DMS153 treated with DMSO at 0.1 percent for 48 hours (cell line): Measurements from ENCODE around the gene TIGD3.

Source experiments
- DNase-seq: peaks from one replicate; lab custom pipeline; 2025; ENCODE audit not compliant: unreplicated experiment; lab: John Stamatoyannopoulos, UW

TIGD3 gene

GRCh38 chr11:65366340-65366773 is 11.8 kb downstream of the TIGD3 start:
- DNase-seq: peak; percentile 69

- DNase-seq: no peak
Observed at GRCh38 chr11:65370659-65371049, 16.1 kb downstream of the TIGD3 start.

GRCh38 chr11:65373839-65374580 is 19.5 kb downstream of the TIGD3 start:
- DNase-seq: no peak

DNA sequence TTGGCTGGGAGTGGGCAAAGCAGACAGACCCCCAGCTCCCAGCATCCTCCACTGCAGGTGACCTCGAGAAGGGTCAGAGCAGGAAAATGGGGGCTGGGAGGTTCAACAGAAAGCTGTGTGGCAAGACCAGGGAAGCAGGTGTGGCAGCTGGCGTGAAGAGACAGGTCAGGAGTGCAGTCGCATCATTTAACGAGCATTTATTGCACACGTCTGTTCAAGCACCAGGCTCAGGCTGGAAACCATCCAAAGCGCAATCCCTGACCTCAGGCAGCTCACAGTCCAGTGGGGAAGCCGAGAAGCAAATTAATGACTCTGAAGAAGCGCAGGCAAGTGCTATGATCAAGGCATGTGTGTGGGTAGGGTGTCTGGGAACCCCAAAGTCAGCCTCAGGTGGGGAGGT is 20.5 kb downstream of the TIGD3 start:
- DNase-seq: no peak

DNA sequence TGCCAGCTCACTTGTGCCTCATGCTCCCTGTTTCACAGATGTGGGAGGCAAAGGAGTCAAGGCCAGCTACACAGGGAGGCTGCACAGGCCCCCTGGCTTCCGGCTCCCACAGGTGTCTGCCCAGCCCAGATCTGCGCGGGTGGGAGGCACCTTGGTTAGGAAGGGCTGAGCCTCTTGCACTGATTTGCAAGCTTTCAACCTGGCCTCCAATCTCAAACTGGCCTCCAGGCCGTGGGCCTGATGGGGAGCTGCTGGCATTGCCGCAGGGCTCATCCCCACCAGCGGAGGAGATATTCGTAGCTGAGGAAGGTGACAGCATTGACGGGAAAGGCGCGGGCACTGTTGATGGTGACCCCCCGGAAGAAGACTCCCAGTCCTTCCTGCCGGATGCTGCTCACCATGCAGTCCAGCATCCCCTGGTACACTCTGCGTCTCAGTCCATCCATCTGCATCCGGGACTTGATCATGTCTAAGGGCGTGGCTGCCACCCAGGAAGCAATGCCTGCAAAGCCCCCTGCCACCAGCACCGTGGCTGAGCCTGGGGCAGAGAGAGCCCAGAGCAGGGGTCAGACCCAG is 21.7 kb downstream of the TIGD3 start:
- DNase-seq: no peak

DNA sequence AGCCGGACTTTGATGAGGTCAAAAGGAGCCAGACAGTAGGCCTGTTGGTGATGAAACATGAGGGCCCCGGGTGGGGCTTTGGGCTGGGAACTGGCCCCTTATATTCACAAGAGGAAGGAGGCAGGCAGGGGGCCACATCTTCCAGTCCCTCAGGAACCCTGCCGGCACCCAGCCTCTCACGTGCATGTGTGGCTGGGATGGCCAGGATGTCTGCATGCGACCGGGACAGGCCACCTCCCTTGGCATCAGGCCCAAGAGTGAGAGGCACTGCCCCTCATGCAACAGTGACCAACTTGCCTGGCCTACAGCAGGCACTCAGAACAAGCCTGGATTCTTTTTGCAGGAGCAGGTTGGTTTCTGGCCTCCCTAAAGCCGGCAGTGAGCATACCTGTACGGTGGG is 22.5 kb downstream of the TIGD3 start:
- no peak for DNase-seq

DNA sequence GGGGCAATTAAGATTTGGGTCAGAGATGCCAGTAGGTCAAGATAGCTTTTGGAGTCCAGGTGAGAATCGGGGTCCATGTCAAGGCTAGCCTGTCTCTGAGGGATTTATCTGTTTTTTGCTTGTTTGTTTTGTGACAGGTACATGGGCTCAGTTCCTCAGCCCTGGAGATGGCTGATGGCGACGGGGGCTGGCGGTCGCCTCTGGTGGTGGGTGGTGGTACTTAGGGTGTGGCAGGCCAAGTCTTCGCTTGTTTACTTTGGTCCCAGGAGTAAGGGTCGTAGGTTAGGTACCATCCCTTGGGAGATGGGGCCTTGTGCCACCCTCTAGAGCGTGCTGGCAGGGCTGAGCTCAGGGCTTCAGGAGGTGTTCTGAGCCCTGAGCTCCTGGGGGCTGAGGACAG is 23.2 kb downstream of the TIGD3 start:
- no peak for DNase-seq

- no peak for DNase-seq
Observed at GRCh38 chr11:65378208-65378927, 23.8 kb downstream of the TIGD3 start.

DNA sequence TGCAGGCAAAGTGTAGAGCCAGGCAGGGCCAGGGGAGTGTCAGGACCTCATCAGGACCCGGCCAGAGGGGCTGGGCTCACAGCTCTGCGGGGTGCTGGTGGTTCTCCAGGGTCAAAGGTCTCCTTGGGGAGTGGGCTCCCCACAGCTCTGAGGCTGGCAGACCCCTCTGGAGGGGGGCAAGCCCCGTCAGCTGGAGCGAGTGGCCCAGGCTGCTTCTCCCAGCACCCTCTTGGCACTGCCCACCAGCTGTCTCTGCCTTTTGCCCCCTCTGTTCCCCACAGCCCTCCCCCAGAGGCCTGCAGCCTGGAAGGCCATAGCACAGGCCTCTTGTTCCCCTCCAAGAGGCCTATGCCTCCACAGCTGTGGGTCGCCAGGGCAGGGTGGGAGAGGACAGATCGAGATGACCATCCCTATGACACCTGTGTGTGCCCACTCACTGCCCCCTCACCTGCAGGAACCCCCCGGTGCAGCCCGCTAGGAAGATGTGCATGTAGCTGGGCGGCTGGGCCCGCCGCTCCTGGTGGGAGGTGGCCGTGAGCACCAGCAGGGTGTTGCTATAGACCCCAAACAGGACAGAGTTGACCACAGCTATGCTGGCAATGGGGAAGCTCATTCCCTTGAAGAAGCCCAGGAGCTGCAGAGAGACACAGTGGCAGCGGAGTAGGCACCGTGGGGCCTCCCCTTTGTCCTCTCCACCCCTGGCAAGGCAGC is 24.5 kb downstream of the TIGD3 start:
- DNase-seq: no peak

DNA sequence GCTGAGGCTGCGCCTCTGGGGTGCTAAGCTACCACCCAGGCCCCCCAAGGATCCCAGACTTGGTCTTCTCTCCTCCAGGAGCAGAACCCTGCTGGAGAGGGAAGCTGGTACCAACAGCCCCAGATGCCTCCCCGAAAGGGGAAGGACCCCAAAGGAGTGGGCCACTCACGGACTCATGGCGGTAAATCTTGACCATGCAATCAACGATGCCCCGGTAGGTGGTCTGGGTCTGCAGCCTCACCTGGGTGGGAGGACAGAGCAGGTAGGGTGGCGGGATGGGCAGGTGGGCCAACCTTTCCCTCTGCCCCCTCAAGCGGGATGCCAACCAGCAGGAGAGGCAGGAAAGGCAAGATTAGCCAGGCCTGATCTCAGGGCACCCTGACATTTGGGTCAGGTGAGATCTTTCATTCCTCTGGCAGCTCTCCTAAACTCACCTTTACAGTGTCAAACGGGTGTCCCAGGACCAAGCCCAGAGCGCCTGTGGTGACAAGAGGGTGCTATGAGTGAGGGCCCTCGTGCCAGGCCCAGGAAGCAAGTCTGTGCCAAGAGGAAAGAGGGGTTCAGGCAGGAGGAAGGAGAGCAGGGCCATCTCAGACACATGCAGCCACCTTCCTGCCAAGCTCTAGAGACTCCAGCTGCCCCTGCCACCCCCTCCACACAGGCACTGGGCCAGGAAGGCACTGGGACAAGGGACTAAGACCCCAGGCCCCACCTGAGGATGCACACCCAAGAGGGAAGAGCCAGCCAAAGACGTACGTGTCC is 25.3 kb downstream of the TIGD3 start:
- DNase-seq: no peak

GRCh38 chr11:65380460-65381119 is 26.0 kb downstream of the TIGD3 start:
- no peak for DNase-seq

GRCh38 chr11:65381716-65382032 is 27.1 kb downstream of the TIGD3 start:
- peak; percentile 75 for DNase-seq

DNA sequence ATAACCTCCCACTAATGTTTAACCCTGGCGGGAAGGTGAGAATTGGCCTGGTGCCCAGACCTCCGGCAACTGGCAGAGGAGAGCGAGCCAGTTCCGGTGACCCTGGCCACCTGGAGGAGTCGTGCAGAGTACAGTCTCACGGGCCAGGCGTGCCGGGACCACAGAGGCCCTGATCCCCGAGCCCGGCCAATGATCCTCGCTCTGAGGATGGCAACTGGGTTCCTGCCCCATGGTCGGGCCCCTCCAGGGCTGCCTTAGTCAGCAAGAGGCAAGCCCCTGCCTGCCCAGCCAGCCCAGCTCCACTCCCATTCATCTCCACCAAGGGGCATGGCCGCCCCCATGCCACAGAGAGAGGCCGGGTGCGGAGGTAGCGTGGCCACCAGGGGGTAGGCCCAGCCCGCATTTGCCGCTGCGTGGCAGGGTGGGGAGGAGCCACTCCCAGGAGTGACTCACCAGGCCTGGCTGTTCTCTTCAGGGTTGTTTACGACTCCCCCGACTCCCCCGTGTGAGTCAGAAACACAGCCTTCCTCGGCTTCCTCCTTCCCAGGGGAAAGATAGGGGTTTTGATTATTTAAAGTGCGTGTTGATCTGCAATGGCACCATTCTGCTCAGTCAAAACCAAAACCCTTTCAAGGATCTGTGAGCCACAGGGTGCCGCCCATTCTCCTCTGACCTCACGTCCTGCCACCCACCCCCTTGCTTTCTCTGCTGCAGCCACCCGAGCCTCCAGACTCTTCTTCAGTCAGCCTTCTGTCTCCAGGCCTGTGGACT is 27.7 kb downstream of the TIGD3 start, which contains the start of gene SLC25A45:
TSS of gene SLC25A45 (minus strand) at position 614 of the 771 bp plus-strand sequence. CDS start 695 bp downstream, outside the sequence.
- DNase-seq: peak; percentile 92

- no peak for DNase-seq
Observed at GRCh38 chr11:65382804-65383368, 28.3 kb downstream of the TIGD3 start.

DNA sequence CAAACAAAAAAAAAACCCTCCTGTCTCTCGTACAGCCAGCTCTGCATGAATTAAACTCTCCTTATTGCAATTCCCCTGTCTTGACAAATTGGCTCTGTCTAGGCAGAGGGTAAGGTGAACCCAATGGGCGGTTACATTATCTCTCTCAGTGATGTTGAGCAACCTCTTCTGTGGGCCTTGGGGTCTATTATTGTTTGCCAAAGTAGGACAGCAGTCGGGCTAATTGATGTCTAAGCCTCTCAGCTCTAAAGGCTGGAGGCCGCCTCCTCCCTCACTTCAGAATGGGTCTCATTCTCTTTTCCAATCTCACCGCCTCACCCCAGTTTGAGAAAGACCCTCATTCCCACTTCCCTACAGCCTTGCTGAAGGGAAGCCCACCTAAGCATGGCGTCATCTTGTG is 29.2 kb downstream of the TIGD3 start:
- DNase-seq: no peak

GRCh38 chr11:65384301-65384889 is 29.8 kb downstream of the TIGD3 start:
- no peak for DNase-seq

DNA sequence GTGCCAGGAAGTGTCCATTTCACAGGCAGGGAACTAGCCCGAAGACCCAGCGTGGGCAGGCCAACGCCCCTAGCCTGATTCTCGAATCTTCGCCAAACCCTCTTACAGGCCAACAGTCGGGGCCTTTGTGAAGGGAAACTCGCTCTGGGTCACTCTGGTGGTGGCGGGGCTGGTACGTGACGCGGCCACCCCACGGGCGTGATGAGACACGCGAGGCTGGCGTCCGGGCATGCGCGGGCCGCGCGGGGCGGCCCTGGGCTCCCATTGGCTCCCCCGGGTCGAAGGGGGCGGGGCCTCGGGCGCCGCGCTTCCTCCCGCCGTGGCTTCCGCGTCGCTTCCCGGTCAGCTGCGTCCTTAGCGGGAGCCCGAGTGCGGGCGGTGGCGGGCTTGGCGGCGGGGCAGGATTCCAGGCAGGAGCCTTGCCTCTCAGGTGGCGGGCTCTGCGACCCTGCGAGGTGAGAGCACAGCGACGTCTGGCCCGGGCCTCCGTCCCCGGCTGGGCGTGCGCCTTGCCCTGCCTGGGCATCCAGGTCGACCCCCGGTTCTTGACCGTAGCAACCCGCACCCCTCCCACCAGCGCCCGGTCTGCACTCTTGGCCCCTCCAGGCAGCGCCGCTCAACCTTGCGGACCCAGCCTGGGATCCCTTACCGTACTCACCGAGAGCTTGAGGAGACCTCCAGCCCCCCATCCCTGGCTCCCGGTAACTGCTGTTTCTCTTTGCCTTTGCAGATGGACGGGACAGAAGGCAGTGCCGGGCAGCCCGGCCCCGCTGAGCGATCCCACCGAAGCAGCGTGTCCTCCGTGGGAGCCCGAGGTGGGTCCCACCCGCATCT is 32.0 kb downstream of the TIGD3 start, which contains the start of gene FRMD8:
TSS of gene FRMD8 (plus strand) at position 331 of the 834 bp plus-strand sequence. CDS start at position 731, 400 bp downstream.
- peak; percentile 72 for DNase-seq

- DNase-seq: no peak
Observed at GRCh38 chr11:65388731-65389130, 34.2 kb downstream of the TIGD3 start.
